Testis (tissue), 3 donors: ENCODE measurements around the gene LRRC45. TPM values are rescaled to one million over a fixed set of nuclear protein-coding genes. Genes with fewer than 3 reads are reported as not detected.

Source experiments
- DNase-seq: peaks from one replicate; pipeline ENCODE4 v3.0.0-alpha.2; 2019
- H3K27ac ChIP-seq, 2 donors: fragments of 200-600 bp; sonication (generic); one replicate each; pipeline ENCODE4 v1.5.1; 2019
- H3K27me3 ChIP-seq: fragments of 200-600 bp; sonication (generic); one replicate; pipeline ENCODE4 v1.5.1; 2019
- H3K36me3 ChIP-seq: fragments of 200-600 bp; sonication (generic); one replicate; pipeline ENCODE4 v1.5.1; 2017; ENCODE audit warnings: low read depth; ENCODE audit errors: missing control alignments
- H3K4me1 ChIP-seq: fragments of 200-600 bp; sonication (generic); one replicate; pipeline ENCODE4 v1.5.1; 2019
- H3K4me3 ChIP-seq, 2 donors: fragments of 200-600 bp; sonication (generic); one replicate each; pipeline ENCODE4 v1.5.1; 2017 to 2019
- H3K9me3 ChIP-seq: fragments of 200-600 bp; sonication (generic); one replicate; pipeline ENCODE4 v1.5.1; 2017
- POLR2A ChIP-seq: fragments of 450-650 bp; IDR thresholded peaks from one replicate; pipeline ENCODE4 v1.6.1; 2017; ENCODE audit warnings: antibody characterized with exemption, mild to moderate bottlenecking, moderate library complexity
- WGBS, 2 donors: methylation state at CpG; one replicate each; pipeline ENCODE4 v1.1.5; 2018; 5-methylcytosine and 5-hydroxymethylcytosine counted together
- intact Hi-C: fragments of 100-400 bp; cut with DNase I; formaldehyde crosslinking; loops from one replicate; pipeline ENCODE4 v1.15.1; 2023; ENCODE audit warnings: low total_unique reads
- polyA plus RNA-seq: library from polyadenylated mRNA; stranded (reverse); fragments of 350-450 nt; fragmentation: Illumina TruSeq; extraction: RNeasy Lipid Tissue Mini Kit (QIAGEN cat#74804); gene quantifications from one replicate; pipeline ENCODE4 v1.2.3, GENCODE V29; 2014; ENCODE audit warnings: low read depth, low replicate concordance; ENCODE audit not compliant: insufficient read depth
- total RNA-seq, 2 donors: library from RNA; depleted of rRNA; stranded (reverse); fragments of >200 nt; gene quantifications; one replicate each; pipeline ENCODE4 v1.2.3, GENCODE V29; 2016
- TF ChIP-seq, protein P1 (sequence below), 3 experiments: fragments of 450-650 bp in 2 of 3; fragments of 200-600 bp in 1 of 3; sonication (generic) in 1 of 3; IDR thresholded peaks; one replicate each; pipeline ENCODE4 v1.5.1; 2016 to 2019; ENCODE audit warnings: antibody characterized with exemption in 3 of 3, mild to moderate bottlenecking in 2 of 3, moderate library complexity in 1 of 3

LRRC45 gene
- total and polyA plus RNA-seq, 3 donors from 2014 or later: 5.7 to 12.8 (median 10.7) TPM

DNA sequence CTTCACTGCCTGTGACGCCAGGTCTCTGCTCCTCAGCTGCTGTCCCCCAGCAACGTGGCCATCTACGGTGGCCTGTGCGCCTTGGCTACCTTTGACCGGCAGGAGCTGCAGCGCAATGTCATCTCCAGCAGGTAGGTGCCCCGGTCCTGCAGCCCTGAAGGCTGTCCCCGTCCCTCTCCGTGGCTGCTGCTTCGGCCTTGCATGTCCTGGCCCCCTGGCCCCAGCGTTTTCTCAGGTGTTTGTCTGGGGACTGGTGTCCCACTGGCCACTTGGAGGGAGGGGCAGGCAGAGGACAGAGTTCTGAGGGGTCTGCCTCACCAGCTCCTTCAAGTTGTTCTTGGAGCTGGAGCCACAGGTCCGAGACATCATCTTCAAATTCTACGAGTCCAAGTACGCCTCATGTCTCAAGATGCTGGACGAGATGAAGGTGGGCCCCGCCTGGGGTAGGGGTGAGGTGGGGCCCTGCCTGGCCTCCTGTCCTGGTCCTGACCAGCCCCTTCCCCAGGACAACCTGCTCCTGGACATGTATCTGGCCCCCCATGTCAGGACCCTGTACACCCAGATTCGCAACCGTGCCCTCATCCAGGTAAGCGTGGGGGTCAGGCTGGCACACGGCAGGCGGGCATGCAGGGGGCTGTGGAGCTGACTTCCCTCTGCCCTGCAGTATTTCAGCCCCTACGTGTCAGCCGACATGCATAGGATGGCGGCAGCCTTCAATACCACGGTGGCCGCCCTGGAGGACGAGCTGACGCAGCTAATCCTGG is 33.0 kb downstream of the LRRC45 start:
- Histone ChIP-seq H3K27me3 (no peaks in the 10 kb centered on the region), H3K27ac (no peak overlapping the region), H3K36me3 (no peaks in the 10 kb centered on the region), H3K9me3 (no peaks in the 10 kb centered on the region), H3K4me3 (no peak overlapping the region), H3K4me1 (peaks cover 11% of the 10 kb centered on the region)
- no peak for TF ChIP-seq POLR2A
- TF ChIP-seq, protein P1, sequence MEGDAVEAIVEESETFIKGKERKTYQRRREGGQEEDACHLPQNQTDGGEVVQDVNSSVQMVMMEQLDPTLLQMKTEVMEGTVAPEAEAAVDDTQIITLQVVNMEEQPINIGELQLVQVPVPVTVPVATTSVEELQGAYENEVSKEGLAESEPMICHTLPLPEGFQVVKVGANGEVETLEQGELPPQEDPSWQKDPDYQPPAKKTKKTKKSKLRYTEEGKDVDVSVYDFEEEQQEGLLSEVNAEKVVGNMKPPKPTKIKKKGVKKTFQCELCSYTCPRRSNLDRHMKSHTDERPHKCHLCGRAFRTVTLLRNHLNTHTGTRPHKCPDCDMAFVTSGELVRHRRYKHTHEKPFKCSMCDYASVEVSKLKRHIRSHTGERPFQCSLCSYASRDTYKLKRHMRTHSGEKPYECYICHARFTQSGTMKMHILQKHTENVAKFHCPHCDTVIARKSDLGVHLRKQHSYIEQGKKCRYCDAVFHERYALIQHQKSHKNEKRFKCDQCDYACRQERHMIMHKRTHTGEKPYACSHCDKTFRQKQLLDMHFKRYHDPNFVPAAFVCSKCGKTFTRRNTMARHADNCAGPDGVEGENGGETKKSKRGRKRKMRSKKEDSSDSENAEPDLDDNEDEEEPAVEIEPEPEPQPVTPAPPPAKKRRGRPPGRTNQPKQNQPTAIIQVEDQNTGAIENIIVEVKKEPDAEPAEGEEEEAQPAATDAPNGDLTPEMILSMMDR (IDR thresholded peaks at IDR 0.05): no peak
- WGBS, 2 donors: 88 to 94% methylated on average over 21 to 27 of the region's 28 CpGs
- no peak for DNase-seq
- intact Hi-C loops: no loop called here

DNA sequence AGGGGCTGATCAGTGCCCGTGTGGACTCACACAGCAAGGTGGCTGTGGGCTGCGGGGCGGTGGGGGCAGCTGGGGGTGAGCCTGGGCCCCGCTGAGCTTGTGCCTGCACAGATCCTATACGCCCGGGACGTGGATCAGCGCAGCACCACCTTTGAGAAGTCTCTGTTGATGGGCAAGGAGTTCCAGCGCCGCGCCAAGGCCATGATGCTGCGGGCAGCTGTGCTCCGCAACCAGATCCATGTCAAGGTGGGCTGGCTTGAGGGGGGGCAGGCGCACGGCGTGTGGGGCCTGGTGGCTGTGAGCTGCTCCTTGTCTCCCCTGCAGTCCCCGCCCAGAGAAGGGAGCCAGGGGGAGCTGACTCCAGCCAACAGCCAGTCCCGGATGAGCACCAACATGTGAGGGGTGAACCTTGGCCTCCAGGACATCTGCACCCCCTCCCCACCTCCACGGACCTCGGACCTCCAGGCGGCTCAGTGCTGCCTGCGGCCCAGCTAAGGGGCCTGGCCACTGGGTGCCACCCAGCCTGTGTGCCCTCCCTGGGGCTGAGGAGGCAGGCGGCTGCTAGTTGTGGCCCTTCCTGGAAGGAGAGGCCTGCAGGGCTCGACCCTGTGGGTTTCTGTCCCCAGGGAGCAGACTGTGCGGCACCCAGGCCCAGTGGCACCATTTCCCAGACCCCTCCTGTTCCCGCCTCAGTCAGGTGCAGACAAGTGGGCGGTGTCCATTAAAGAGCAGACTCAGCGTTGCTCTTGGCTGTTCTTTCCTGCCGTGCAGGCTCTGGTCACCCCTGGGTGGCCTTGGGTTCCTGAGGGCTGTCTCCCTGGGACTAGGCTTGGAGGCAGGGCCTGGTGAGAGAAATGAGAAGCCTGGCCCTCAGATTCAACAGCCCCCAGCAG is 33.9 kb downstream of the LRRC45 start:
- intact Hi-C loops: no loop called here
- Histone ChIP-seq H3K36me3 (no peaks in the 10 kb centered on the region), H3K9me3 (no peaks in the 10 kb centered on the region), H3K27ac (no peak overlapping the region), H3K4me1 (peaks cover 11% of the 10 kb centered on the region), H3K4me3 (no peak overlapping the region), H3K27me3 (no peaks in the 10 kb centered on the region)
- no peak for DNase-seq
- WGBS, 2 donors: 72 to 76% methylated on average over 7 to 24 of the region's 29 CpGs
- no peak for TF ChIP-seq POLR2A
- TF ChIP-seq, protein P1 (IDR thresholded peaks at IDR 0.05): no peak

DNA sequence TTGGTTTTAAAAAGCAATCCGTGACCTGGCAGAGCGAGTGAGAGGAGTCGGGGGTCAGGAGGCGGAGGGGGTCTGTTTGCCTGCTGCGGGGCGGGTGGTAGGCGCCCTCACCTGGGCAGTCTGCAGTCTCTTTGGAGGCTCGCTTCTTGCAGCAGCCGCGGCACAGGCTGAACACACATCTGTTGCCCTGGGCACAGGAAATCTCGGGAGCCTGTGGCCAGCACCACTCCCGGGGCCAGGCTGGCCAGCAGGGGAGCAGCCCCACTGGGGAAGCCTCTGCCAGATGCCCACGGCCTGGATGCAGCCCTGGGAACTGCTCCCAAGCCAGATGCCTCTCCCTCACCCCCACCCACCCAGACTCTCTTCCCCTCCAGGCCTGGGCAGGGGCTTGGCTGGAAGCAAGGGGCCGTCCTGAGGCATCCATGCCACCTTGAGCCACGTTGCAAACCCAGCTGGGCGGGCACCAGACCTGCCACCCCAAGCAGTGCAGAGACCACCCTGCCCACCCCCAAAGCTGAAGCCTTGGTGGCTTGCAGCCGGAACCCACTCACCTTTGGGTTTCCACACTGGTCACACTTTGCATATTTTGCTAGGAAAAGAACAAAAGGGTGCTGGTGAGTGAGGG is 35.2 kb downstream of the LRRC45 start:
- DNase-seq: no peak
- Histone ChIP-seq H3K27ac (no peak overlapping the region), H3K9me3 (no peaks in the 10 kb centered on the region), H3K4me1 (peaks cover under 1% of the 10 kb centered on the region), H3K4me3 (no peak overlapping the region), H3K36me3 (no peaks in the 10 kb centered on the region), H3K27me3 (no peaks in the 10 kb centered on the region)
- intact Hi-C loops: no loop called here
- 77 to 85% methylated on average over 10 to 17 of the region's 17 CpGs for WGBS, 2 donors
- TF ChIP-seq POLR2A: no peak
- TF ChIP-seq, protein P1 (IDR thresholded peaks at IDR 0.05): no peak

DNA sequence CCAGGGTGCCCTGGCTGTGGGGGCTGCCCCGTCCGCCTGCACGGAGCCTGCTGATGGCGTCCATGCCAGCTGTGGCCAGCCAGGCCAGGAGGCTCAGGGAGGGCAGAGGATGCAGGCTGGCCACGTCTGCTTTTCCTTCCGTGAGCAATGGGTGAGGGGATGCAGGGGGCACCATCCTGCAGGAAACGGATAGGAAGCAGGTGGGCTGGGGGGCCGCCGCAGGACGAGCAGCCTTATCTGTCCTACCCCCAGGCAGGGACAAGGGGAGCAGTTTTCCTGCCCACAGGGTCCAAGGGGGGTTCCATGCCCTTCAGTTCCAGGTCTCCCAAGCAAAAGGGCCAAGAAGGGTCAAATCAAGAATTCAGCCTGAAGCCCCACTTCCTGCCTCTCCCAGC is 35.7 kb downstream of the LRRC45 start:
- Histone ChIP-seq H3K27ac (no peak overlapping the region), H3K4me3 (no peak overlapping the region), H3K9me3 (no peaks in the 10 kb centered on the region), H3K27me3 (no peaks in the 10 kb centered on the region), H3K4me1 (no peaks in the 10 kb centered on the region), H3K36me3 (no peaks in the 10 kb centered on the region)
- WGBS, 2 donors: 78 to 85% methylated on average over 4 to 10 of the region's 10 CpGs
- intact Hi-C loops: no loop called here
- no peak for DNase-seq
- TF ChIP-seq POLR2A: no peak
- TF ChIP-seq, protein P1 (IDR thresholded peaks at IDR 0.05): no peak
